WTC11 (cell line): ENCODE measurements around the gene MTSS2. TPM values are rescaled to one million over a fixed set of nuclear protein-coding genes. Genes with fewer than 3 reads are reported as not detected.

Experiments used
- ATAC-seq: fragments of 200-7000 bp; cut with Tn5 transposase; 2 replicates; pipeline ENCODE4 v1.10.0; 2021; ENCODE audit warnings: mild to moderate bottlenecking, moderate library complexity
- CTCF ChIA-PET: fragments of 300-600 bp; sonication (Branson Sonifier 250); formaldehyde crosslinking; loops from one replicate; lab custom pipeline; 2021; ENCODE audit warnings: antibody characterized with exemption; lab: Charles Lee
- POLR2A ChIA-PET: fragments of 350-600 bp; sonication (Branson Sonifier 250); formaldehyde crosslinking; loops from one replicate; lab custom pipeline; 2021; ENCODE audit warnings: antibody characterized with exemption; lab: Charles Lee
- DNase-seq: peaks from one replicate; pipeline ENCODE4 v3.0.0; 2021; ENCODE audit warnings: low spot score
- H3K27ac Mint-ChIP-seq: 2 replicates; pipeline ENCODE4 v1.8.0; 2021; ENCODE audit warnings: mixed read lengths
- H3K27me3 Mint-ChIP-seq: 2 replicates; pipeline ENCODE4 v1.8.0; 2021; ENCODE audit warnings: low read depth, mild to moderate bottlenecking, moderate library complexity, mixed read lengths
- H3K36me3 Mint-ChIP-seq: 2 replicates; pipeline ENCODE4 v1.8.0; 2021; ENCODE audit warnings: mixed read lengths
- H3K4me1 Mint-ChIP-seq: 2 replicates; pipeline ENCODE4 v1.8.0; 2022; ENCODE audit warnings: mixed read lengths
- H3K4me3 Mint-ChIP-seq: 2 replicates; pipeline ENCODE4 v1.8.0; 2021; ENCODE audit warnings: mild to moderate bottlenecking, moderate library complexity, mixed read lengths
- H3K9me3 Mint-ChIP-seq: 2 replicates; pipeline ENCODE4 v1.8.0; 2021; ENCODE audit warnings: mixed read lengths
- EMX1 ChIP-seq: fragments of 250-450 bp; sonication (Bioruptor Pico); IDR thresholded peaks from 2 replicates; pipeline ENCODE4 v1.8.0; 2021; ENCODE audit warnings: mild to moderate bottlenecking
- HMGA2 ChIP-seq: fragments of 250-450 bp; sonication (Bioruptor Pico); IDR thresholded peaks from 2 replicates; pipeline ENCODE4 v1.4.0; 2021; ENCODE audit warnings: mild to moderate bottlenecking, moderate library complexity
- IRF1 ChIP-seq: sonication (generic); formaldehyde crosslinking; IDR thresholded peaks from 2 replicates; pipeline ENCODE4 v1.8.0; 2023; ENCODE audit warnings: missing genetic modification reagents
- JAZF1 ChIP-seq: fragments of 250-450 bp; sonication (Bioruptor Pico); IDR thresholded peaks from 2 replicates; pipeline ENCODE4 v1.9.0; 2021; ENCODE audit warnings: moderate library complexity, mild to moderate bottlenecking, inconsistent platforms
- JUN ChIP-seq: sonication (generic); formaldehyde crosslinking; IDR thresholded peaks from 2 replicates; pipeline ENCODE4 v1.8.0; 2023; ENCODE audit warnings: mild to moderate bottlenecking, missing genetic modification reagents
- MLX ChIP-seq: sonication (generic); formaldehyde crosslinking; IDR thresholded peaks from 2 replicates; pipeline ENCODE4 v1.8.1; 2023; ENCODE audit warnings: mild to moderate bottlenecking, missing genetic modification reagents, moderate library complexity
- MYBL2 ChIP-seq: sonication (generic); formaldehyde crosslinking; IDR thresholded peaks from 2 replicates; pipeline ENCODE4 v1.8.1; 2023; ENCODE audit warnings: mild to moderate bottlenecking, moderate library complexity, missing genetic modification reagents
- NFYB ChIP-seq: sonication (generic); formaldehyde crosslinking; conservative IDR thresholded peaks from 2 replicates; pipeline ENCODE4 v1.8.0; 2022; ENCODE audit warnings: low read depth, missing genetic modification reagents
- NR3C1 ChIP-seq: sonication (generic); formaldehyde crosslinking; conservative IDR thresholded peaks from 2 replicates; pipeline ENCODE4 v1.8.1; 2023; ENCODE audit warnings: low read depth, mild to moderate bottlenecking, missing genetic modification reagents
- PREB ChIP-seq: sonication (generic); formaldehyde crosslinking; IDR thresholded peaks from 2 replicates; pipeline ENCODE4 v1.8.1; 2022; ENCODE audit warnings: mild to moderate bottlenecking, missing genetic modification reagents, moderate library complexity, borderline replicate concordance
- RORB ChIP-seq: fragments of 250-450 bp; sonication (Bioruptor Pico); IDR thresholded peaks from 2 replicates; pipeline ENCODE4 v1.9.0; 2021; ENCODE audit warnings: mild to moderate bottlenecking
- SP1 ChIP-seq: sonication (generic); formaldehyde crosslinking; conservative IDR thresholded peaks from 2 replicates; pipeline ENCODE4 v1.8.1; 2022; ENCODE audit warnings: missing genetic modification reagents
- ZNF317 ChIP-seq: sonication (generic); formaldehyde crosslinking; IDR thresholded peaks from 2 replicates; pipeline ENCODE4 v1.8.1; 2023; ENCODE audit warnings: low read depth, mild to moderate bottlenecking, moderate library complexity, missing genetic modification reagents, borderline replicate concordance
- ZNF423 ChIP-seq: fragments of 250-450 bp; sonication (Bioruptor Pico); IDR thresholded peaks from 2 replicates; pipeline ENCODE4 v2.1.2; 2022; ENCODE audit warnings: mild to moderate bottlenecking, moderate library complexity
- ZSCAN18 ChIP-seq: fragments of 250-450 bp; sonication (Bioruptor Pico); IDR thresholded peaks from 2 replicates; pipeline ENCODE4 v2.1.2; 2022; ENCODE audit warnings: mild to moderate bottlenecking, moderate library complexity
- total RNA-seq: library from RNA; stranded (reverse); gene quantifications from 3 replicates; pipeline ENCODE4 v1.2.3, GENCODE V29; 2021
- TF ChIP-seq, protein P1 (sequence below): fragments of 250-450 bp; sonication (Bioruptor Pico); IDR thresholded peaks from 2 replicates; pipeline ENCODE4 v1.9.0; 2021; ENCODE audit warnings: mild to moderate bottlenecking, borderline replicate concordance
- TF ChIP-seq, protein P2 (sequence below): sonication (generic); formaldehyde crosslinking; IDR thresholded peaks from 2 replicates; pipeline ENCODE4 v1.8.1; 2022; ENCODE audit warnings: low read depth, missing genetic modification reagents, borderline replicate concordance
- TF ChIP-seq, protein P3 (sequence below): sonication (generic); formaldehyde crosslinking; IDR thresholded peaks from 2 replicates; pipeline ENCODE4 v1.8.1; 2022; ENCODE audit warnings: missing genetic modification reagents, borderline replicate concordance

MTSS2 gene
- total RNA-seq, 1 experiment from 2014 or later = 28.3 TPM

GRCh38 chr16:70694088-70694867, 8.4 kb upstream of the MTSS2 start (continued):
- TF ChIP-seq IRF1 (CRISPR knock-in tag) (no peak), HMGA2 (CRISPR knock-in tag) (no peak), ZNF423 (peak; percentile 93), NFYB (CRISPR knock-in tag) (no peak), JAZF1 (no peak), JUN (CRISPR knock-in tag) (no peak), SP1 (CRISPR knock-in tag) (no peak), MYBL2 (no peak), ZNF317 (no peak)
- TF ChIP-seq, protein P1, sequence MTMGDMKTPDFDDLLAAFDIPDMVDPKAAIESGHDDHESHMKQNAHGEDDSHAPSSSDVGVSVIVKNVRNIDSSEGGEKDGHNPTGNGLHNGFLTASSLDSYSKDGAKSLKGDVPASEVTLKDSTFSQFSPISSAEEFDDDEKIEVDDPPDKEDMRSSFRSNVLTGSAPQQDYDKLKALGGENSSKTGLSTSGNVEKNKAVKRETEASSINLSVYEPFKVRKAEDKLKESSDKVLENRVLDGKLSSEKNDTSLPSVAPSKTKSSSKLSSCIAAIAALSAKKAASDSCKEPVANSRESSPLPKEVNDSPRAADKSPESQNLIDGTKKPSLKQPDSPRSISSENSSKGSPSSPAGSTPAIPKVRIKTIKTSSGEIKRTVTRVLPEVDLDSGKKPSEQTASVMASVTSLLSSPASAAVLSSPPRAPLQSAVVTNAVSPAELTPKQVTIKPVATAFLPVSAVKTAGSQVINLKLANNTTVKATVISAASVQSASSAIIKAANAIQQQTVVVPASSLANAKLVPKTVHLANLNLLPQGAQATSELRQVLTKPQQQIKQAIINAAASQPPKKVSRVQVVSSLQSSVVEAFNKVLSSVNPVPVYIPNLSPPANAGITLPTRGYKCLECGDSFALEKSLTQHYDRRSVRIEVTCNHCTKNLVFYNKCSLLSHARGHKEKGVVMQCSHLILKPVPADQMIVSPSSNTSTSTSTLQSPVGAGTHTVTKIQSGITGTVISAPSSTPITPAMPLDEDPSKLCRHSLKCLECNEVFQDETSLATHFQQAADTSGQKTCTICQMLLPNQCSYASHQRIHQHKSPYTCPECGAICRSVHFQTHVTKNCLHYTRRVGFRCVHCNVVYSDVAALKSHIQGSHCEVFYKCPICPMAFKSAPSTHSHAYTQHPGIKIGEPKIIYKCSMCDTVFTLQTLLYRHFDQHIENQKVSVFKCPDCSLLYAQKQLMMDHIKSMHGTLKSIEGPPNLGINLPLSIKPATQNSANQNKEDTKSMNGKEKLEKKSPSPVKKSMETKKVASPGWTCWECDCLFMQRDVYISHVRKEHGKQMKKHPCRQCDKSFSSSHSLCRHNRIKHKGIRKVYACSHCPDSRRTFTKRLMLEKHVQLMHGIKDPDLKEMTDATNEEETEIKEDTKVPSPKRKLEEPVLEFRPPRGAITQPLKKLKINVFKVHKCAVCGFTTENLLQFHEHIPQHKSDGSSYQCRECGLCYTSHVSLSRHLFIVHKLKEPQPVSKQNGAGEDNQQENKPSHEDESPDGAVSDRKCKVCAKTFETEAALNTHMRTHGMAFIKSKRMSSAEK (CRISPR knock-in tag) = no peak
- TF ChIP-seq, protein P2, sequence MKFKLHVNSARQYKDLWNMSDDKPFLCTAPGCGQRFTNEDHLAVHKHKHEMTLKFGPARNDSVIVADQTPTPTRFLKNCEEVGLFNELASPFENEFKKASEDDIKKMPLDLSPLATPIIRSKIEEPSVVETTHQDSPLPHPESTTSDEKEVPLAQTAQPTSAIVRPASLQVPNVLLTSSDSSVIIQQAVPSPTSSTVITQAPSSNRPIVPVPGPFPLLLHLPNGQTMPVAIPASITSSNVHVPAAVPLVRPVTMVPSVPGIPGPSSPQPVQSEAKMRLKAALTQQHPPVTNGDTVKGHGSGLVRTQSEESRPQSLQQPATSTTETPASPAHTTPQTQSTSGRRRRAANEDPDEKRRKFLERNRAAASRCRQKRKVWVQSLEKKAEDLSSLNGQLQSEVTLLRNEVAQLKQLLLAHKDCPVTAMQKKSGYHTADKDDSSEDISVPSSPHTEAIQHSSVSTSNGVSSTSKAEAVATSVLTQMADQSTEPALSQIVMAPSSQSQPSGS (CRISPR knock-in tag) = no peak

DNA sequence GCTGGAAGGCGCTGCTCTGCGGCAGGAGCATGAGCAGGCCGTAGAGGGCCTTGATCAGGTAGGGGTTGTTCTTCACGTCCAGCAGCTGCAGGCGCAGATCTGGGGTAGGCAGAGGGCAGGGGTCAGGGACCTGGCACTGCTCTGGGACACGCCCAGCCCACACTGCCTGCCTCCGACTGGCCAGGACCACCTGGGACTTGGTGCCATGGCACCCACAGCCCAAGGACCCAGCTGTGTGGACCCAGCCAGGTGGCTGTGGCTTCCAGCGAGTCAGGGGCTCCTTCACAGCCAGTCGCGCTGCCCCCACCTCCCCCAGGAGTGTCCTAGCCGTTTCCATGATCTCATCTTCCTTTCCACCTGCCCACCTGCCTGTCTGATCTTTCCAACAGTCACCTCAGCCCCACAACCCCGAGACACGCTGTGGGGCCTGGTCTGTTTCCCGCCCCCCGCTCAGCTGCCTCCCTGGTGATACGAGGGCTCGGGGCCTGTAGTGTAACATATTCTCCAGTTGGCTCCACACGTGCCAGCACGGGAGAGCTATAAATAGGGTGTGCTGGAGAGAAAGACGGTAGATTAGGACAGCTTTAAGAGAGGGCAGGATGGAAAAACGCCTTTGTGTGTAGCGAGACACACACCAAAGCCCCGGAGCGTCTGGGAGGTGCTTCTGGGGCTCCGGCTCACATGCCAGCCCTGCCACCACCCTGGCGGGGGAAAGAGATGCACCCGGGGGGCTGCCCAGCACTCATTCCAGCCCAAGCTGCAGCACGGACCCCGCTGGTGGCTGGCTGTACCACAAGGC, 7.2 kb upstream of the MTSS2 start:
- peaks cover 32% of the 10 kb centered on the region for H3K4me1 Mint-ChIP-seq
- H3K27ac Mint-ChIP-seq = peak overlapping the region; percentile 52
- ChIA-PET POLR2A (no interaction called here), CTCF (interaction anchor here (1.0 to 1.5 kb wide), 3 partner anchors 20 to 78 kb away, joined by 3 to 5 read pairs (median 3); no protein-coding TSS in a partner anchor)
- no peak for DNase-seq
- no peaks in the 10 kb centered on the region for H3K27me3 Mint-ChIP-seq
- ATAC-seq = no peak
- H3K9me3 Mint-ChIP-seq = no peaks in the 10 kb centered on the region
- no peaks in the 10 kb centered on the region for H3K36me3 Mint-ChIP-seq
- no peak overlapping the region for H3K4me3 Mint-ChIP-seq
- no peak for TF ChIP-seq EMX1 (CRISPR knock-in tag)
- TF ChIP-seq, protein P1 (CRISPR knock-in tag) = no peak
- TF ChIP-seq ZSCAN18 (CRISPR knock-in tag) = no peak
- no peak for TF ChIP-seq RORB (CRISPR knock-in tag)
- TF ChIP-seq, protein P3, sequence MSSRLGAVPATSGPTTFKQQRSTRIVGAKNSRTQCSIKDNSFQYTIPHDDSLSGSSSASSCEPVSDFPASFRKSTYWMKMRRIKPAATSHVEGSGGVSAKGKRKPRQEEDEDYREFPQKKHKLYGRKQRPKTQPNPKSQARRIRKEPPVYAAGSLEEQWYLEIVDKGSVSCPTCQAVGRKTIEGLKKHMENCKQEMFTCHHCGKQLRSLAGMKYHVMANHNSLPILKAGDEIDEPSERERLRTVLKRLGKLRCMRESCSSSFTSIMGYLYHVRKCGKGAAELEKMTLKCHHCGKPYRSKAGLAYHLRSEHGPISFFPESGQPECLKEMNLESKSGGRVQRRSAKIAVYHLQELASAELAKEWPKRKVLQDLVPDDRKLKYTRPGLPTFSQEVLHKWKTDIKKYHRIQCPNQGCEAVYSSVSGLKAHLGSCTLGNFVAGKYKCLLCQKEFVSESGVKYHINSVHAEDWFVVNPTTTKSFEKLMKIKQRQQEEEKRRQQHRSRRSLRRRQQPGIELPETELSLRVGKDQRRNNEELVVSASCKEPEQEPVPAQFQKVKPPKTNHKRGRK (CRISPR knock-in tag) = no peak
- no peak for TF ChIP-seq MLX (CRISPR knock-in tag)
- no peak for TF ChIP-seq PREB (CRISPR knock-in tag)
- no peak for TF ChIP-seq NR3C1 (CRISPR knock-in tag)
